Calu3 (cell line): ENCODE measurements around the gene ISM2. TPM values are rescaled to one million over a fixed set of nuclear protein-coding genes. Genes with fewer than 3 reads are reported as not detected.

Experiments used
- BruUV-seq: library from RNA; stranded (reverse); fragments of 400-500 nt; replicated peaks from 2 replicates; lab custom pipeline; 2021; lab: Mats Ljungman, UMichigan
- CTCF ChIA-PET: fragments of 300-600 bp; sonication (Branson Sonifier 250); formaldehyde crosslinking; loops from one replicate; lab custom pipeline; 2022; ENCODE audit warnings: antibody characterized with exemption; lab: Charles Lee
- DNase-seq: peaks from one replicate; pipeline ENCODE4 v3.0.0; 2022
- H3K27ac Mint-ChIP-seq: one replicate; pipeline ENCODE4 v1.8.0; 2022; ENCODE audit warnings: mixed read lengths; ENCODE audit not compliant: unreplicated experiment
- H3K27me3 Mint-ChIP-seq: one replicate; pipeline ENCODE4 v1.8.0; 2022; ENCODE audit warnings: mixed read lengths; ENCODE audit not compliant: unreplicated experiment
- H3K36me3 Mint-ChIP-seq: one replicate; pipeline ENCODE4 v1.8.0; 2022; ENCODE audit warnings: mild to moderate bottlenecking, moderate library complexity, mixed read lengths; ENCODE audit not compliant: insufficient read depth, unreplicated experiment
- H3K4me1 Mint-ChIP-seq: one replicate; pipeline ENCODE4 v1.8.0; 2022; ENCODE audit warnings: mild to moderate bottlenecking, low read depth, mixed read lengths; ENCODE audit not compliant: unreplicated experiment
- H3K4me3 Mint-ChIP-seq: one replicate; pipeline ENCODE4 v1.8.0; 2022; ENCODE audit warnings: mild to moderate bottlenecking, low read depth, moderate library complexity, mixed read lengths; ENCODE audit not compliant: unreplicated experiment
- H3K9me3 Mint-ChIP-seq: one replicate; pipeline ENCODE4 v1.8.0; 2022; ENCODE audit warnings: low read depth, mixed read lengths; ENCODE audit not compliant: unreplicated experiment
- CTCF ChIP-seq: fragments of 200-600 bp; IDR thresholded peaks from one replicate; pipeline ENCODE4 v1.8.0; 2022; ENCODE audit warnings: antibody characterized with exemption; ENCODE audit not compliant: unreplicated experiment
- intact Hi-C: fragments of 100-400 bp; cut with micrococcal nuclease; formaldehyde crosslinking; loops from one replicate; pipeline ENCODE4 v1.10.0; 2022; ENCODE audit not compliant: unreplicated experiment
- total RNA-seq: library from RNA; stranded (reverse); gene quantifications from 2 replicates; pipeline ENCODE4 v1.2.3, GENCODE V29; 2022

Gene ISM2
- total RNA-seq, 1 experiment from 2014 or later: not detected

GRCh38 chr14:77424862-77425261 lies 73.8 kb downstream of the ISM2 start:
- peaks cover 21% of the 10 kb centered on the region for H3K36me3 Mint-ChIP-seq
- CTCF ChIA-PET: interaction anchor here (0.5 kb wide), 1 partner anchor 319 kb away, joined by 4 read pairs; no protein-coding TSS in a partner anchor
- no peak for TF ChIP-seq CTCF
- H3K9me3 Mint-ChIP-seq: peaks cover 3% of the 10 kb centered on the region
- no peak overlapping the region for H3K4me3 Mint-ChIP-seq
- intact Hi-C loops: no loop called here
- H3K27me3 Mint-ChIP-seq: no peaks in the 10 kb centered on the region
- DNase-seq: no peak
- no peak overlapping the region for H3K27ac Mint-ChIP-seq
- peaks cover 12% of the 10 kb centered on the region for H3K4me1 Mint-ChIP-seq
- BruUV-seq: no TSS peak

Other genes with a start within 250 kb of the ISM2 start
- not detected in 2 replicates for gene NGB, start 227.6 kb downstream of the ISM2 start, total RNA-seq
- 21.7 and 22.9 TPM in 2 replicates for gene POMT2, start 177.9 kb downstream of the ISM2 start, total RNA-seq
- 14.2 and 14.7 TPM in 2 replicates for gene GSTZ1, start 177.8 kb downstream of the ISM2 start, total RNA-seq
- 9.4 and 10.4 TPM in 2 replicates for gene TMED8, start 121.7 kb downstream of the ISM2 start, total RNA-seq
- 0.52 and 1.1 TPM in 2 replicates for gene SAMD15, start 121.4 kb downstream of the ISM2 start, total RNA-seq
- gene NOXRED1, start 75.3 kb downstream of the ISM2 start, total RNA-seq: 1.2 and 1.6 TPM in 2 replicates
- 19.3 and 19.4 TPM in 2 replicates for gene VIPAS39, start 41.2 kb downstream of the ISM2 start, total RNA-seq
- 287 and 313 TPM in 2 replicates for gene AHSA1, start 40.7 kb downstream of the ISM2 start, total RNA-seq
- 45.5 and 45.9 TPM in 2 replicates for gene SPTLC2, start 117.8 kb upstream of the ISM2 start, total RNA-seq
- 12.8 and 16.7 TPM in 2 replicates for gene ALKBH1, start 209.2 kb upstream of the ISM2 start, total RNA-seq
- 137 and 166 TPM in 2 replicates for gene SLIRP, start 209.3 kb upstream of the ISM2 start, total RNA-seq